GM11168 (cell line): ENCODE data around the gene PNKD.

Experiments used
- in situ Hi-C: fragments of 300-500 bp; cut with MboI; formaldehyde crosslinking; loops from one replicate; pipeline ENCODE4 v1.12.0; 2022; ENCODE audit warnings: low sequenced_read_pairs; ENCODE audit not compliant: unreplicated experiment

PNKD gene

GRCh38 chr2:218269900-218270720 lies at the start of gene PNKD, which contains the start of gene AAMP:
PNKD (plus strand) TSS chr2:218270519; CDS start chr2:218270536, 17 bp downstream.
AAMP (minus strand) TSS chr2:218270137; CDS start chr2:218270086, 51 bp downstream.
- in situ Hi-C loops, result no loop called here

- in situ Hi-C loops, result no loop called here
Observed at GRCh38 chr2:218221000-218221399, 49.3 kb upstream of the PNKD start.

- in situ Hi-C loops, result no loop called here
Observed at GRCh38 chr2:218223046-218223445, 47.3 kb upstream of the PNKD start.

DNA sequence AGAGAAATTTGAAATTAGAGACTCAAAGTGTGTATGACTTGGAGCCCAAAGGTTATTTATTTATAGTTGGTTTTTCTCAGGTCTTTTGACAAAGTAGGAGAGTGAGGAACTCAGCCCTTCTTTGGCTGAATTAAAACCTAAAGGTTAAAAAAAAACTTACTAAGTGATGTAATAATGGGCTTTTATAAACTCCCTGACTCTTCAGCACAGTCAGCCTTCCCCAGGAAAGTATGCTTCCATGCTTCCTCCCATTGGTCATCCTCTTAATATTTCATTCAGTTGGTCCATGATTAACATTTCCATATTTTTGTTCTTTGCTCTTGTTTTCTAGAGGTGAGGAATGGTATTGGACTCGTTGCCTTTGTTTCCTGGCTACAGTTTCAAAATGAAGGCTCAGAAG lies 46.1 kb upstream of the PNKD start:
- in situ Hi-C loops, result no loop called here

DNA sequence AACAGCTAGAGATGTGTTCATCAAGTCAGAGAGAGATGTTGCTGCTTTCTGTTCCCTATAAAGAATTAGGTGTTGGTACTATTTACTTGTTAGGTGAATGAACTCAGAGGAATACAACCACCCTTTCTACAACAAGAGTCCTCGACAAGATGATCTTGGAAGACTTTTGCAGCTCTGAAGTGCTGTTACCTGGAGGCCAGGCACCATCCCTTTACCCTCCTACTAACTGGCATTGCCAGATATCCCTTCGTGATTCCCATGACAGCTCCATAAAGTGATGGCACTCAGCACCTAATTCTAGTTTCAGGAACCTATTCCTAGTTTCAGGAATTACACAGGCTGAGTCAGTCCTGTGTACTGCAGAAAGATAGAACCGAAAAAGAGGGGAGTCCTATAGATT lies 43.4 kb upstream of the PNKD start:
- in situ Hi-C loops, result no loop called here

GRCh38 chr2:218228366-218229090 lies 41.8 kb upstream of the PNKD start:
- in situ Hi-C loops, result no loop called here

- in situ Hi-C loops, result no loop called here
Observed at GRCh38 chr2:218229239-218229638, 41.1 kb upstream of the PNKD start.

GRCh38 chr2:218229851-218230250 lies 40.5 kb upstream of the PNKD start:
- in situ Hi-C loops, result no loop called here

DNA sequence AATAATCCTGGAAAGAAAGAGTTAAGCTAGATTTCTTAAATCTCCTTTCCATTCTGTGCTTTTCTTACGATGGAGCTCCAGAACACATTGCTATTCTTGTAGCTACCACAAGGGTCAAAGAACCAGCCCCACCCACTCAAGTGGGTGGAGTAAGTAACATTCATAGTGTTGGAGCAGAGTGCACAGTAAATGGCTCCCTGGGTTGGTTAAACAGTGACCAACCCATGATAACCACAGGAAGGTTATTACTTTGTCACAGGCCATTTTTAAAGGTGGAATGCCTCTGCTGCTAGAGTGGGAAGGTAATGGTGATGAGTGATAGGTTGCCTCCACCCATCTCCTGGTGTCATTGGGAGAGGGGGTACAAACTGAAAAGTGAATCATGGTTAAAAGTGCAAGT lies 39.4 kb upstream of the PNKD start:
- in situ Hi-C loops, result no loop called here

DNA sequence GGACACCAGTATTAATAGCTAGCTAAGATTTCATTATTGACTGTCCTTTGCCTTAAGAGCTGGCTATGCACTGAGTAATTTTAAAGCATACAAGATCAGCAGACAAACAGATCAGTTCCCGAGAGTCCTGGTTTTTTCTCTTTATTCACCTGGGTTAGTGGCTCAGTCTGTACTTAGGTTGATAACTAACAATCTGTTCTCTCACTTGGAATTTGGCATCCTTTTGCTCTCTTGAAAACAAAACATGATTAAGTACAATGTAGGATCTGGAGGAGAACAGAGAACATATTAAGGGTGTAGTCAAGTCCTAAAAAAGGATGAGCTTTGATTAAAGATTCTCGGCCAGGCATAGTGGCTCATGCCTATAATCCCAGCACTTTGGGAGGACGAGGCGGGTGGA lies 36.8 kb upstream of the PNKD start:
- in situ Hi-C loops, result no loop called here

GRCh38 chr2:218234521-218234920 lies 35.8 kb upstream of the PNKD start:
- in situ Hi-C loops, result no loop called here

GRCh38 chr2:218235017-218235416 lies 35.3 kb upstream of the PNKD start:
- in situ Hi-C loops, result no loop called here

GRCh38 chr2:218236829-218237228 lies 33.5 kb upstream of the PNKD start:
- in situ Hi-C loops, result no loop called here

- in situ Hi-C loops, result no loop called here
Observed at GRCh38 chr2:218238887-218239286, 31.4 kb upstream of the PNKD start.

DNA sequence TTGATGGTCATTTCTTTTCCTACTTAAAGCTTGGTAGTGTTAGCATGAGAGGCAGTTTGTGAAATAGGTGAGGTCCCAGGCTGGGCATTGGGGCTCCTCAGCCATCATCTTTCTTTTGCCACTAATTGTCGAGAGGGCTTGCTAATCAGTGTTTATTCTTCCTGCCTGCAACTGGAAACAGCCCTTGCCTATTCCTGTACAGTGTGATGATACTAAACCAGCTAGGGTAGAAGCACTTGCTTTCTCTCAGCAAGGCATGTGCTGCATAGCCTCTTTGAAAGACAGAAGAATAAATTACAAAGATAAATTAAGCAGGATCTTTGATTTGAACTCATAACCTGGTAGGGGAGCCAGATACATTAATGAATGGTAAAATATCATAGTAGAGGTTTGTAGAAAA lies 26.1 kb upstream of the PNKD start:
- in situ Hi-C loops, result no loop called here

DNA sequence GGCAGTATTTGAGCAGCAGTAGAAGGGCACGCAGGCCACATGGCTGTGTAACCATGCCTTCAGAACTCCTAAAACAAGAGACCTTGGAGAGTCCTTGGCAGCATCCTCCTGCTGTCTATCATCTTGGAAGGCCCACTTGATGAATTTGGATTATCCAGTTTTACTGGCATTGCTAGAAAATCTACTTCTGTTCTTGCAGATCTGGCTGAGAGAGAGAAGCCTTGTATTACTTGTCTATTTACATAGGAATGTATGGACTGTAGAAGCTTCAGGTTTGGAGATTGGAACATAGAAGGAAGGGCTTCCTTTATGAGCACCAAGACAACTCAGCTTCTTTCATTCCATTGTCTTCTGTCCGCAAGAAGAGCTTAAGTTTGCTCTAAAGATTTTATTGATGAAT lies 25.7 kb upstream of the PNKD start:
- in situ Hi-C loops, result no loop called here

DNA sequence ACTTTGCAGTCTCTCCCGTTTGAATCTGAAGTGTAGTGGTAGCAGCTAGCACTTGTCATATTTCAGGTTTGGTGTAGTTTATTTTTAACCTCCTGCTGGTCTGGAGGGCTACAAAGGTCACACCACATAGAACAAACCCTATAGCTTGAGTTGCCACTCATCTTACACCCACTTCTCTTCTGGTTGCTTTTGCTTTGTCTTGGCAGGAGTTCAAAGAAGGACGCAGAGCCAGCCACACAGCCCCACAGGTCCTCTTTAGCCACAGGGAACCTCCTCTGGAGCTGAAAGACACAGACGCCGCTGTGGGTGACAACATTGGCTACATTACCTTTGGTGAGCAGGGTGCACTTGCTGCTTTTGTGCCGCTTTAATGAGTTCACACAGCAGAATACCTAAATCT lies 25.1 kb upstream of the PNKD start:
- in situ Hi-C loops, result no loop called here

GRCh38 chr2:218249691-218250090 lies 20.6 kb upstream of the PNKD start:
- in situ Hi-C loops, result no loop called here

DNA sequence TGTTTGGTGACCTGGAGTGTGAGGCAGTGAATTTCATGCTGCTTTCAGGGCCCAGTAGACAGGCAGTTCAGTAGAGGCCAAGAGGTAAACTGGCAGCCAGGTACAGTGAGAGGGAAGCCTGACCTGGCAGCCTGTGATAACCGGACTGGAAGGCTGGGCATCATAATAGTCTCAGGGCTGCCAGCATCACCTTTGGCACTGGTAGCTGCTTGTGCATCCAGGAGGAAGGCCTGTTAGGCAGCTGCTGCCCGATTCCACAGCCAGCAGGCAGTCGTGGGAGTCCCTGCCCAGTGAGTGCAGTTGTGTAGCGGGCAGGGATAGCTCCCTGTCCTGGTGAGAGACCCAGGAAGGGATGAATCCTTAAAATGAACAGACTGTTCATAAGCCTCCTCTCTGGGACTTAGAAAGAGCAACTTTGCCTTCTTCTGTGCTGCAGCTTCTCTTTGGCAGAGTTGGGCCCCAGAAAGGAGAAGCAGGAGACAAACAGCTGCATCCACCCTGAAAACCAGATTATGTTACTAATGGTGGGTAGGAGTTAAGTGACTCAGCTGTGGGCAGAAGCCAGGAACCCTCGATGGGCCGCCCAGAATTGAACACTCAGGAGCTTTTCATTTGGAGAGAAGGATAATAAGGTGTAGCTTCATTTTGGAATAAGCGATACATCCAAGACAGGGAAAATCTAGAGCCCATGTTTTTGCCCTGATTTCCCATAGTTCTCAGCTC lies 17.6 kb upstream of the PNKD start:
- in situ Hi-C loops, result no loop called here

GRCh38 chr2:218253232-218253625 lies 17.1 kb upstream of the PNKD start:
- in situ Hi-C loops, result no loop called here

GRCh38 chr2:218255446-218255845 lies 14.9 kb upstream of the PNKD start:
- in situ Hi-C loops, result no loop called here
